Neural progenitor cell (in vitro differentiated cells): ENCODE results near the gene UEVLD. TPM values are rescaled to one million over a fixed set of nuclear protein-coding genes. Genes with fewer than 3 reads are reported as not detected.

Experiments
- DNase-seq: peaks from one replicate; pipeline ENCODE4 v3.0.0-alpha.2; 2016; ENCODE audit warnings: low spot score
- H2AFZ ChIP-seq: fragments of 200-600 bp; sonication (generic); replicated peaks from 2 replicates; pipeline ENCODE4 v1.6.1; 2016; ENCODE audit warnings: antibody characterized with exemption
- H3F3A ChIP-seq: fragments of 200-600 bp; sonication (generic); 2 replicates; pipeline ENCODE4 v1.6.1; 2016; ENCODE audit warnings: antibody characterized with exemption, low read depth
- H3K27ac ChIP-seq: fragments of 200-600 bp; sonication (generic); 2 replicates; pipeline ENCODE4 v1.5.1; 2016; ENCODE audit warnings: mild to moderate bottlenecking
- H3K27me3 ChIP-seq: fragments of 200-600 bp; sonication (generic); 2 replicates; pipeline ENCODE4 v1.6.1; 2016; ENCODE audit warnings: mild to moderate bottlenecking, moderate library complexity
- H3K36me3 ChIP-seq: fragments of 200-600 bp; sonication (generic); 2 replicates; pipeline ENCODE4 v1.5.1; 2016
- H3K4me1 ChIP-seq: fragments of 200-600 bp; sonication (generic); 2 replicates; pipeline ENCODE4 v1.6.1; 2016; ENCODE audit warnings: mixed run types
- H3K4me2 ChIP-seq: fragments of 200-600 bp; sonication (generic); 2 replicates; pipeline ENCODE4 v1.6.1; 2016
- H3K4me3 ChIP-seq: fragments of 200-600 bp; sonication (generic); 2 replicates; pipeline ENCODE4 v1.5.1; 2016
- H3K79me2 ChIP-seq: fragments of 200-600 bp; sonication (generic); 2 replicates; pipeline ENCODE4 v1.6.1; 2016; ENCODE audit warnings: low read depth
- H3K9ac ChIP-seq: fragments of 200-600 bp; sonication (generic); 2 replicates; pipeline ENCODE4 v1.6.1; 2016
- H3K9me3 ChIP-seq: fragments of 200-600 bp; sonication (generic); 2 replicates; pipeline ENCODE4 v1.5.1; 2016; ENCODE audit warnings: low read depth
- H4K20me1 ChIP-seq: fragments of 200-600 bp; sonication (generic); 2 replicates; pipeline ENCODE4 v1.6.1; 2016; ENCODE audit warnings: low read depth
- H3K27ac Mint-ChIP-seq: 3 replicates; pipeline ENCODE4 v1.8.0; 2021; ENCODE audit warnings: mixed read lengths
- H3K27me3 Mint-ChIP-seq: 2 replicates; pipeline ENCODE4 v1.8.0; 2022; ENCODE audit warnings: low read depth, mild to moderate bottlenecking, inconsistent platforms, moderate library complexity, mixed read lengths; ENCODE audit not compliant: insufficient read depth
- H3K36me3 Mint-ChIP-seq: 3 replicates; pipeline ENCODE4 v1.8.0; 2021; ENCODE audit warnings: mixed read lengths
- H3K4me1 Mint-ChIP-seq: 3 replicates; pipeline ENCODE4 v1.8.0; 2021; ENCODE audit warnings: mixed read lengths
- H3K4me3 Mint-ChIP-seq: 3 replicates; pipeline ENCODE4 v1.8.0; 2021; ENCODE audit warnings: mild to moderate bottlenecking, moderate library complexity, mixed read lengths
- H3K9me3 Mint-ChIP-seq: 3 replicates; pipeline ENCODE4 v1.8.0; 2020; ENCODE audit warnings: mixed read lengths
- CTCF ChIP-seq: fragments of 200-600 bp; sonication (generic); IDR thresholded peaks from 2 replicates; pipeline ENCODE4 v1.5.1; 2017; ENCODE audit warnings: antibody characterized with exemption, mild to moderate bottlenecking
- EZH2 ChIP-seq: fragments of 200-600 bp; sonication (generic); IDR thresholded peaks from 2 replicates; pipeline ENCODE4 v1.6.1; 2017; ENCODE audit warnings: antibody characterized with exemption, mild to moderate bottlenecking, moderate library complexity
- EZH2phosphoT487 ChIP-seq: fragments of 200-600 bp; sonication (generic); IDR thresholded peaks from 2 replicates; pipeline ENCODE4 v1.6.1; 2017; ENCODE audit warnings: antibody characterized with exemption
- total RNA-seq: library from RNA; depleted of rRNA; stranded (reverse); fragments of >200 nt; gene quantifications from 2 replicates; pipeline ENCODE4 v1.2.3, GENCODE V29; 2015; ENCODE audit warnings: low replicate concordance

The UEVLD gene
- total RNA-seq, 1 donor from 2014 or later, result 20.4 TPM

DNA sequence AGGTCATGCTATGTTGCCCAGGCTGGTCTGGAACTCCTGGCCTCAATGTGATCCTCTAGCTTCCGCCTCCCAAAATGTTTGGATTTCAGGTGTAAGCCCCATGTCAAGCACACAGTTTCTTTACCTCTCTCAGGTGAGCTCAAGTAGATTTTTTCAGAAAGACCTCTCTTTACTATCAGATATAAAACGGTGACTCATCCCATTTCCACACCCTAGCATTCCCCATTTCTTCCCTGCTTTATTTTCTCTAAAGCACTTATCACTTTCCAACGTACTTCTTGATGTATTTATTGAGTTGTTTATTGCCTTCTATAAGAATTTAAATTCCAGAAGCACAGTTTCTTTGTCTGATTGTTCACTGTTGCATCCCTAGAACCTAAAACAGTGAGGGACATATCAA lies 65.5 kb downstream of the UEVLD start:
- TF ChIP-seq CTCF (no peak), EZH2phosphoT487 (no peak), EZH2 (no peak)
- Histone ChIP-seq H3K9ac (no peak overlapping the region), H3K27ac (no peak overlapping the region), H3K36me3 (no peaks in the 10 kb centered on the region), H2AFZ (no peak overlapping the region), H3K4me1 (peaks cover 3% of the 10 kb centered on the region), H3K9me3 (no peaks in the 10 kb centered on the region), H3K4me2 (no peak overlapping the region), H4K20me1 (peaks cover 23% of the 10 kb centered on the region), H3K79me2 (peaks cover 84% of the 10 kb centered on the region), H3K27me3 (no peaks in the 10 kb centered on the region), H3F3A (peaks cover 21% of the 10 kb centered on the region), H3K4me3 (no peak overlapping the region)
- Mint-ChIP-seq H3K9me3 (no peaks in the 10 kb centered on the region), H3K27ac (no peak overlapping the region), H3K36me3 (peaks cover 6% of the 10 kb centered on the region), H3K4me1 (peaks cover 17% of the 10 kb centered on the region), H3K4me3 (no peak overlapping the region), H3K27me3 (peaks cover 3% of the 10 kb centered on the region)
- no peak for DNase-seq

- Mint-ChIP-seq H3K27me3 (peaks cover 3% of the 10 kb centered on the region), H3K4me1 (peaks cover 12% of the 10 kb centered on the region), H3K27ac (no peak overlapping the region), H3K9me3 (no peaks in the 10 kb centered on the region), H3K36me3 (peaks cover 6% of the 10 kb centered on the region), H3K4me3 (no peak overlapping the region)
- Histone ChIP-seq H3K36me3 (no peaks in the 10 kb centered on the region), H3K4me2 (no peak overlapping the region), H3K9me3 (no peaks in the 10 kb centered on the region), H3K9ac (no peak overlapping the region), H3K4me1 (no peaks in the 10 kb centered on the region), H3K79me2 (peaks cover 84% of the 10 kb centered on the region), H2AFZ (no peak overlapping the region), H3F3A (peaks cover 16% of the 10 kb centered on the region), H3K4me3 (no peak overlapping the region), H3K27ac (no peak overlapping the region), H4K20me1 (peaks cover 23% of the 10 kb centered on the region), H3K27me3 (no peaks in the 10 kb centered on the region)
- peak; percentile 9 for DNase-seq
- TF ChIP-seq EZH2 (no peak), CTCF (peak; percentile 9), EZH2phosphoT487 (no peak)
These were observed 66.1 kb downstream of the UEVLD start for GRCh38 chr11:18522388-18522787.

- Mint-ChIP-seq H3K27me3 (peaks cover 2% of the 10 kb centered on the region), H3K36me3 (peaks cover 6% of the 10 kb centered on the region), H3K4me1 (peaks cover 6% of the 10 kb centered on the region), H3K9me3 (no peaks in the 10 kb centered on the region), H3K27ac (no peak overlapping the region), H3K4me3 (no peak overlapping the region)
- no peak for DNase-seq
- Histone ChIP-seq H3K4me3 (no peak overlapping the region), H3K4me1 (no peaks in the 10 kb centered on the region), H3F3A (peaks cover 3% of the 10 kb centered on the region), H3K4me2 (no peak overlapping the region), H4K20me1 (peaks cover 23% of the 10 kb centered on the region), H3K27me3 (no peaks in the 10 kb centered on the region), H3K9me3 (no peaks in the 10 kb centered on the region), H3K9ac (no peak overlapping the region), H3K36me3 (no peaks in the 10 kb centered on the region), H3K27ac (no peak overlapping the region), H2AFZ (no peak overlapping the region), H3K79me2 (peaks cover 81% of the 10 kb centered on the region)
- no peak for TF ChIP-seq EZH2
- no peak for TF ChIP-seq CTCF
- no peak for TF ChIP-seq EZH2phosphoT487
These were observed 67.4 kb downstream of the UEVLD start for GRCh38 chr11:18521122-18521521.
